Skeletal muscle tissue (tissue), 5 donors: ENCODE data around the gene GRID2. TPM values are rescaled to one million over a fixed set of nuclear protein-coding genes. Genes with fewer than 3 reads are reported as not detected.

ENCODE experiments used
- H3K27ac ChIP-seq: one replicate; pipeline ENCODE4 v1.7.0; 2013; ENCODE audit warnings: mild to moderate bottlenecking, low read depth, low read length, inconsistent platforms
- H3K27me3 ChIP-seq, 3 donors: one replicate each; pipeline ENCODE4 v1.7.0; 2013; ENCODE audit warnings: low read length in 3 of 3; ENCODE audit not compliant: control insufficient read depth in 3 of 3, insufficient read depth in 3 of 3
- H3K36me3 ChIP-seq, 3 donors: one replicate each; pipeline ENCODE4 v1.7.0; 2013; ENCODE audit warnings: low read length in 3 of 3; ENCODE audit not compliant: control insufficient read depth in 3 of 3, insufficient read depth in 3 of 3
- H3K4me1 ChIP-seq, 3 donors: one replicate each; pipeline ENCODE4 v1.7.0; 2013; ENCODE audit warnings: low read length in 3 of 3, mild to moderate bottlenecking in 3 of 3; ENCODE audit not compliant: control insufficient read depth in 3 of 3, insufficient read depth in 3 of 3
- H3K4me3 ChIP-seq, 3 donors: one replicate each; pipeline ENCODE4 v1.7.0; 2013; ENCODE audit warnings: low read length in 3 of 3
- H3K9ac ChIP-seq, 3 donors: one replicate each; pipeline ENCODE4 v1.7.0; 2013; ENCODE audit warnings: low read length in 3 of 3, mild to moderate bottlenecking in 3 of 3, moderate library complexity in 2 of 3, low read depth in 1 of 3
- H3K9me3 ChIP-seq, 3 donors: one replicate each; pipeline ENCODE4 v1.7.0; 2013; ENCODE audit warnings: low read length in 3 of 3; ENCODE audit not compliant: control insufficient read depth in 3 of 3
- small RNA-seq: library from RNA; depleted of rRNA; stranded (forward); fragments of <200 nt; gene quantifications from one replicate; pipeline ENCODE3, GENCODE V24; 2014
- total RNA-seq: library from RNA; depleted of rRNA; stranded (reverse); fragments of >200 nt; gene quantifications from one replicate; pipeline ENCODE4 v1.2.3, GENCODE V29; 2014
- donor health status: Osteomylitis.

GRID2 gene
- total RNA-seq, 1 donor from 2014 or later, result 1.6 TPM

GRCh38 chr4:93788712-93789111 lies 1484.9 kb downstream of the GRID2 start:
- Histone ChIP-seq H3K27ac (no peak overlapping the region), H3K4me1 (no peaks in the 10 kb centered on the region), H3K9me3 (no peaks in the 10 kb centered on the region), H3K36me3 (no peaks in the 10 kb centered on the region), H3K4me3 (no peak overlapping the region), H3K27me3 (no peaks in the 10 kb centered on the region), H3K9ac (no peak overlapping the region)

DNA sequence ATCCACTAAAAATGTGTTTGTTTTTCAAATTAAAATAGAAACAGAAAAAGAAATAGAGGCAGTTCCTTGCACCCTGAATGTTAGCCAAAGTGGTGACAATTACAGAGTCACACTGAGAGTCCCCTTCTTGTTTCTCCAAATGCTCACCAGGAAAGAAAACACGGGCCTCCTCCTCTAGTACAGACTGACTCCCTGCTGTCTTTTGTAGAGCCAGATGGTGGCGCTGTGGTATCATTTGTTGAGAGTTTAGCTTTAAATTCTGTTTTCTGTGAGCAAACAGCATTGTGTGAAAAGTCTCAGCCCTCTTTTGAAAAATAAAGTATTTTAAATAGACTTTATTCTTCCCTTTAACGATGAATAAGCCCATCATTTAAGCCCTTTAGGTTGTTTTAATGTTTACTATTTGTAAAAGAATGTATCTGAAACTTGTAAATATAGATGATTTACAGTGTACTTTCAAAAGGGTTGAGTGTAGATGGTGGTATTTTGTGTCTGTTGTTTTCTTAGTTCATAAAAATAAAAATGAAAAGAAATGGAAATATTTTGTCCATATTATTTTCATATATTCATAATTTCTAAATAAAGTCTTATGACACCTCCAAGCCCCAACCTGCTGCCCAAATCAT lies 1487.9 kb downstream of the GRID2 start:
- H3K27me3 ChIP-seq, result no peaks in the 10 kb centered on the region
- no peaks in the 10 kb centered on the region for H3K36me3 ChIP-seq
- H3K27ac ChIP-seq, result no peak overlapping the region
- H3K9me3 ChIP-seq, result no peaks in the 10 kb centered on the region
- no peak overlapping the region for H3K9ac ChIP-seq
- no peak overlapping the region for H3K4me3 ChIP-seq
- no peaks in the 10 kb centered on the region for H3K4me1 ChIP-seq

DNA sequence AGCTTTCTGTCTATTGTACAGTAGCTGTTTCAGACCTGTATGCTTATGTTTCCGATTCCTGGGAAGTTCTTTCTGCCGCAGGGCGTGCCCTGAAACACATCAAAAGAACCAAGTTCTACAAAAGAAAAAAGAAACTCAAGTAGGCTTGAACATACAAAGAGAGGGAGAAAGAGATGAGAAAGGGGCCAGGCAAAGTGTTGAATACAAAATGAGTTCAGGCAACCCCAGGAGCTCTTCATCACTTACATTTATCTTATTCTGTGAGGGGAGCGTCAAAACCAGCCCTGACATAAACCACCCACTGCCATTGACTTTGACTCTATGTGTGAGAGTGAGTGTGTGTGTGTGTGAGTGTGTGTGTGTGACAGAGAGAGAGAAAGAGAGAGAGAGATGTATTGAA lies 1498.3 kb downstream of the GRID2 start:
- no peak overlapping the region for H3K9ac ChIP-seq

DNA sequence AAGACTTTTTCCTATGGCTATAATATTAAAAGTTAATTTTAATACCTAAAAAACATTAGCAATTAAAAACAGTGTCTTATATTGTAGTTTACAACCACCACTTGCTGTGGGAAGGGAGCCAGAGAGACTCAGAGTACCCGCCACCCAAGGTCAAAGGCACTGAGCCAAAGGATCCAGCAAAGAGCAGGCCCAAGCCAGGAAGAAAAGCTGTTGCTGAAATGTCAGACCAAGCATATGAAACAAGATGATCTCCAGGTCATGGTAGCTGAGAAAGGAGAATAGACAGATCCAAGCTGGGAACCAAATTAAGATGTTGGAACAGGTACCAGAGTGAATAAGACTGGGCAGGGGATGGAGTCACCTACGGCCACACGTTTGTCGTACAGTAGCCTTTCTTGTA lies 1506.0 kb downstream of the GRID2 start:
- Histone ChIP-seq H3K9me3 (no peaks in the 10 kb centered on the region), H3K27ac (no peak overlapping the region), H3K36me3 (no peaks in the 10 kb centered on the region), H3K4me3 (no peak overlapping the region), H3K9ac (no peak overlapping the region), H3K4me1 (no peaks in the 10 kb centered on the region), H3K27me3 (no peaks in the 10 kb centered on the region)

More for the DNA sequence above, 1498.3 kb downstream of the GRID2 start:
- Histone ChIP-seq H3K36me3 (no peaks in the 10 kb centered on the region), H3K4me3 (no peak overlapping the region), H3K9me3 (no peaks in the 10 kb centered on the region), H3K27ac (no peak overlapping the region), H3K27me3 (no peaks in the 10 kb centered on the region), H3K4me1 (no peaks in the 10 kb centered on the region)

DNA sequence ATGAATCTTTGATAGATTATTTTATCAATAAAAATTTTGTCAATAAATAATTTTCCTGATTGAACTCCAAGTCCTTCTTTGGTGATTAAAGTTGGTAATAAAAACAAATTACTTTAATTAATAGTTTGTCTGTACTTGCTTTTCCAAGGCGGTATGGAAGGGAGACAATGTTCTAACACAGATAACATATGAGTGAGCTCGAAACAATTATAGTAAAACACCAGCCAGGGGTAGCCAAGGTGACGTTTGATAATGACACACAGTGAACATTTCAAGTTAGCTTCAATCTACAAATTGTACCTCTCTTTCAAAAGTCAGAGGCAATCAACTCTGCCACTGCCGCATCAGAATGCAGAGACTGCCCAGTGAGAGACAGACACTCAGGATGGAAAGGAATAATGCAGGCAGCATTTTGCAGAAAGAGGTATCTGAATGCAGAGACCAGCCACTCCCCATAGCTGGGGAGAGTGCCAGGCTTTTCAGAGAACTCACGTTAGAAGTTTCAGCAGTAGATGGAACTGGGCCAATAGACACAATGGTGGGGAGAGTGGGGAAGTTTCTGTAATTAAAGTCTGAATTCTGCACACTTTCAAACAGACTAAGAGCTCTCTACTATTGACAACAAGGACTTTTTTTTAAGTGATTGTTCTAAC lies 1506.7 kb downstream of the GRID2 start:
- H3K9ac ChIP-seq, result no peak overlapping the region
- H3K9me3 ChIP-seq, result no peaks in the 10 kb centered on the region
- no peaks in the 10 kb centered on the region for H3K36me3 ChIP-seq
- H3K4me1 ChIP-seq, result no peaks in the 10 kb centered on the region
- H3K27ac ChIP-seq, result no peak overlapping the region
- no peaks in the 10 kb centered on the region for H3K27me3 ChIP-seq
- no peak overlapping the region for H3K4me3 ChIP-seq

DNA sequence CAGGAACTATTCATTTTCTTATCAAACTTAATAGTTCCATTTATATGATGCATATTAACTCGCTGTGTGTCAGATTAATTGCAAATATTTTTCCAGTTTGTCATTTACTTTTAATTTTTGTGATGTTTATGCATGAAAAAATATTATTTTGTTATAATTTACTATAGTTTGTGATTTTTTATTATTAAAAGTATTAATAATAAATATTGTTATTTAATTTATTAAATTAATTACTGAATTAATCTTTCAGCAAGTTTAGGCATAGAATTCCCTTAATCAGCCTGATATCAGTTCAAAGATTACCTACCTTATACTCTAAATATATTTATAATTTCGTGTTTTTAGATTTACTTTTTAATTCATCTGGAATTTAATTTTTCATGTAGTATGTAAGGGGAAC lies 1509.3 kb downstream of the GRID2 start:
- H3K4me1 ChIP-seq, result no peaks in the 10 kb centered on the region
- no peak overlapping the region for H3K4me3 ChIP-seq
- no peaks in the 10 kb centered on the region for H3K27me3 ChIP-seq
- no peaks in the 10 kb centered on the region for H3K36me3 ChIP-seq
- H3K27ac ChIP-seq, result no peak overlapping the region
- H3K9me3 ChIP-seq, result no peaks in the 10 kb centered on the region
- H3K9ac ChIP-seq, result no peak overlapping the region

- H3K27me3 ChIP-seq, result no peaks in the 10 kb centered on the region
- no peaks in the 10 kb centered on the region for H3K36me3 ChIP-seq
- H3K9me3 ChIP-seq, result no peaks in the 10 kb centered on the region
- H3K4me1 ChIP-seq, result no peaks in the 10 kb centered on the region
- no peak overlapping the region for H3K9ac ChIP-seq
- H3K27ac ChIP-seq, result no peak overlapping the region
- no peak overlapping the region for H3K4me3 ChIP-seq
Measured at GRCh38 chr4:93814141-93814540, 1510.4 kb downstream of the GRID2 start.

- Histone ChIP-seq H3K9me3 (no peaks in the 10 kb centered on the region), H3K4me3 (no peak overlapping the region), H3K36me3 (no peaks in the 10 kb centered on the region), H3K4me1 (no peaks in the 10 kb centered on the region), H3K9ac (no peak overlapping the region), H3K27ac (no peak overlapping the region), H3K27me3 (no peaks in the 10 kb centered on the region)
Measured at GRCh38 chr4:93814722-93815121, 1511.0 kb downstream of the GRID2 start.

Small RNA genes lying within 50 kb of the gene (small RNA-seq; reads per million reads assigned to genes)
- not detected for gene RNA5SP164
